GM23248 (cell line): ENCODE results near the gene PAM. TPM values are rescaled to one million over a fixed set of nuclear protein-coding genes. Genes with fewer than 3 reads are reported as not detected.
"Not testable (repeated sequence)": the region's sequence is repeated elsewhere in the genome, so short reads cannot be mapped to it uniquely, and the experiment has no call there.

Experiments
- DNase-seq: peaks from one replicate; pipeline ENCODE4 v3.0.0-alpha.2; 2015
- H2AFZ ChIP-seq: fragments of 200-600 bp; sonication (generic); 2 replicates; pipeline ENCODE4 v1.6.1; 2016; ENCODE audit warnings: antibody characterized with exemption
- H3F3A ChIP-seq: fragments of 200-600 bp; sonication (generic); 2 replicates; pipeline ENCODE4 v1.6.1; 2016; ENCODE audit warnings: mild to moderate bottlenecking, antibody characterized with exemption, mixed run types; ENCODE audit not compliant: insufficient read depth
- H3K27ac ChIP-seq: fragments of 200-600 bp; sonication (generic); 2 replicates; pipeline ENCODE4 v1.5.1; 2016; ENCODE audit warnings: mild to moderate bottlenecking
- H3K27me3 ChIP-seq: fragments of 200-600 bp; sonication (generic); replicated peaks from 2 replicates; pipeline ENCODE4 v1.6.1; 2016; ENCODE audit warnings: mild to moderate bottlenecking; ENCODE audit not compliant: insufficient read depth
- H3K36me3 ChIP-seq: fragments of 200-600 bp; sonication (generic); 2 replicates; pipeline ENCODE4 v1.6.1; 2016; ENCODE audit warnings: low read depth, mild to moderate bottlenecking
- H3K4me1 ChIP-seq: fragments of 200-600 bp; sonication (generic); 2 replicates; pipeline ENCODE4 v1.6.1; 2016; ENCODE audit warnings: mild to moderate bottlenecking; ENCODE audit not compliant: insufficient read depth
- H3K4me2 ChIP-seq: fragments of 200-600 bp; sonication (generic); one replicate; pipeline ENCODE4 v1.6.1; 2016; ENCODE audit warnings: mild to moderate bottlenecking; ENCODE audit not compliant: unreplicated experiment
- H3K4me3 ChIP-seq: fragments of 200-600 bp; sonication (generic); 2 replicates; pipeline ENCODE4 v1.5.1; 2016; ENCODE audit warnings: mild to moderate bottlenecking
- H3K79me2 ChIP-seq: fragments of 200-600 bp; sonication (generic); 2 replicates; pipeline ENCODE4 v1.6.1; 2016; ENCODE audit warnings: mild to moderate bottlenecking; ENCODE audit not compliant: insufficient read depth
- H3K9ac ChIP-seq: fragments of 200-600 bp; sonication (generic); 2 replicates; pipeline ENCODE4 v1.6.1; 2016; ENCODE audit warnings: mild to moderate bottlenecking
- H3K9me2 ChIP-seq: fragments of 200-600 bp; sonication (generic); 2 replicates; pipeline ENCODE4 v1.6.1; 2016; ENCODE audit warnings: mixed run types, mild to moderate bottlenecking, moderate library complexity; ENCODE audit not compliant: insufficient read depth
- H3K9me3 ChIP-seq: fragments of 200-600 bp; sonication (generic); one replicate; pipeline ENCODE4 v1.6.1; 2017; ENCODE audit warnings: low read depth
- H4K20me1 ChIP-seq: fragments of 200-600 bp; sonication (generic); 2 replicates; pipeline ENCODE4 v1.6.0; 2016; ENCODE audit not compliant: insufficient read depth
- EZH2 ChIP-seq: fragments of 200-600 bp; sonication (generic); IDR thresholded peaks from 2 replicates; pipeline ENCODE4 v1.6.1; 2018; ENCODE audit warnings: antibody characterized with exemption, mild to moderate bottlenecking; ENCODE audit not compliant: insufficient read depth, poor library complexity, severe bottlenecking
- EZH2phosphoT487 ChIP-seq: fragments of 200-600 bp; sonication (generic); IDR thresholded peaks from 2 replicates; pipeline ENCODE4 v1.6.1; 2018; ENCODE audit warnings: antibody characterized with exemption, moderate library complexity, mild to moderate bottlenecking, low read depth; ENCODE audit not compliant: insufficient read depth
- WGBS, 2 experiments: methylation state at CpG; one replicate each; pipeline ENCODE4 v1.1.6; 2015 to 2017; ENCODE audit warnings: low lambda C conversion rate in 2 of 2, low coverage in 1 of 2; ENCODE audit errors: missing lambda C conversion rate in 2 of 2; 5-methylcytosine and 5-hydroxymethylcytosine counted together
- in situ Hi-C: fragments of 300-500 bp; cut with MboI; formaldehyde crosslinking; loops from 2 replicates; pipeline ENCODE4 v1.15.0; 2020
- polyA plus RNA-seq: library from polyadenylated mRNA; unstranded; fragments of >200 nt; fragmentation: Nextera tagmentation; extraction: Ambion mirVana; gene quantifications from 2 replicates; pipeline ENCODE4 v1.2.1, GENCODE V29; 2016
- total RNA-seq: library from RNA; depleted of rRNA; stranded (reverse); fragments of >200 nt; shearing (Covaris generic); gene quantifications from 2 replicates; pipeline ENCODE4 v1.2.3, GENCODE V29; 2014

PAM gene
- total and polyA plus RNA-seq, 2 experiments from 2014 or later = 429 to 499 TPM

- no peaks in the 10 kb centered on the region for H3K36me3 ChIP-seq
- no peak overlapping the region for H3K4me2 ChIP-seq
- H3F3A ChIP-seq = no peaks in the 10 kb centered on the region
- H2AFZ ChIP-seq = no peak overlapping the region
- DNase-seq = no peak
- 70 to 73% methylated on average over 7 of the region's 7 CpGs for WGBS, 2 experiments
- H4K20me1 ChIP-seq = no peaks in the 10 kb centered on the region
- H3K4me1 ChIP-seq = no peaks in the 10 kb centered on the region
- no peaks in the 10 kb centered on the region for H3K9me3 ChIP-seq
- no peak overlapping the region for H3K27ac ChIP-seq
- in situ Hi-C loops = no loop called here
- H3K4me3 ChIP-seq = no peak overlapping the region
- H3K79me2 ChIP-seq = no peaks in the 10 kb centered on the region
- TF ChIP-seq EZH2phosphoT487 (no peak), EZH2 (no peak)
- no peak overlapping the region for H3K9ac ChIP-seq
- no peaks in the 10 kb centered on the region for H3K27me3 ChIP-seq
- H3K9me2 ChIP-seq = no peaks in the 10 kb centered on the region
Measured at GRCh38 chr5:103057208-103058130, 302.4 kb downstream of the PAM start.

- Histone ChIP-seq H2AFZ (no peak overlapping the region), H3K79me2 (no peaks in the 10 kb centered on the region), H3K36me3 (no peaks in the 10 kb centered on the region), H3F3A (no peaks in the 10 kb centered on the region), H3K27me3 (peaks cover 6% of the 10 kb centered on the region; the same call in 1 of the 2 replicates), H3K4me3 (no peak overlapping the region), H3K9me3 (no peaks in the 10 kb centered on the region), H3K4me1 (no peaks in the 10 kb centered on the region), H3K9ac (no peak overlapping the region), H3K4me2 (no peak overlapping the region), H4K20me1 (no peaks in the 10 kb centered on the region), H3K9me2 (no peaks in the 10 kb centered on the region), H3K27ac (no peak overlapping the region)
- no peak for DNase-seq
- in situ Hi-C loops = no loop called here
- WGBS, 2 experiments = 74 to 82% methylated on average over 3 of the region's 3 CpGs
- TF ChIP-seq EZH2phosphoT487 (no peak), EZH2 (no peak)
Measured at GRCh38 chr5:103059525-103059924, 304.4 kb downstream of the PAM start.

GRCh38 chr5:103060424-103060954 is 305.4 kb downstream of the PAM start:
- Histone ChIP-seq H3K4me3 (no peak overlapping the region), H3F3A (no peaks in the 10 kb centered on the region), H3K27ac (no peak overlapping the region), H3K27me3 (peaks cover 6% of the 10 kb centered on the region; the same call in 1 of the 2 replicates), H3K9me2 (no peaks in the 10 kb centered on the region), H3K9ac (no peak overlapping the region), H3K36me3 (no peaks in the 10 kb centered on the region), H3K4me2 (no peak overlapping the region), H3K4me1 (no peaks in the 10 kb centered on the region), H3K9me3 (no peaks in the 10 kb centered on the region), H2AFZ (no peak overlapping the region), H3K79me2 (no peaks in the 10 kb centered on the region), H4K20me1 (no peaks in the 10 kb centered on the region)
- no peak for TF ChIP-seq EZH2phosphoT487
- no peak for TF ChIP-seq EZH2
- DNase-seq = no peak
- WGBS, 2 experiments = 3 to 4% methylated on average over 3 of the region's 3 CpGs
- in situ Hi-C loops = no loop called here

- no peaks in the 10 kb centered on the region for H3K36me3 ChIP-seq
- in situ Hi-C loops = no loop called here
- H3K4me1 ChIP-seq = no peaks in the 10 kb centered on the region
- no peaks in the 10 kb centered on the region for H3F3A ChIP-seq
- peaks cover 6% of the 10 kb centered on the region; the same call in 1 of the 2 replicates for H3K27me3 ChIP-seq
- H3K9me3 ChIP-seq = no peaks in the 10 kb centered on the region
- no peaks in the 10 kb centered on the region for H4K20me1 ChIP-seq
- no peaks in the 10 kb centered on the region for H3K9me2 ChIP-seq
- WGBS, 2 experiments = 3 to 9% methylated on average over 1 of the region's 1 CpG
- H3K27ac ChIP-seq = no peak overlapping the region
- no peak overlapping the region for H3K4me3 ChIP-seq
- TF ChIP-seq EZH2 (no peak), EZH2phosphoT487 (no peak)
- H3K4me2 ChIP-seq = no peak overlapping the region
- H3K9ac ChIP-seq = no peak overlapping the region
- no peaks in the 10 kb centered on the region for H3K79me2 ChIP-seq
- no peak for DNase-seq
- H2AFZ ChIP-seq = no peak overlapping the region
Measured at GRCh38 chr5:103066326-103066725, 311.2 kb downstream of the PAM start.

- H3K27me3 ChIP-seq, H3K9me2 ChIP-seq, H3K4me1 ChIP-seq, H3K4me3 ChIP-seq, DNase-seq, H3K9me3 ChIP-seq, in situ Hi-C loops, H2AFZ ChIP-seq, H3K36me3 ChIP-seq, H3F3A ChIP-seq, H4K20me1 ChIP-seq, H3K9ac ChIP-seq, H3K79me2 ChIP-seq, H3K4me2 ChIP-seq, H3K27ac ChIP-seq: not testable (repeated sequence)
- 35 to 40% methylated on average over 4 of the region's 4 CpGs for WGBS, 2 experiments
Measured at GRCh38 chr5:103073500-103073899, 318.4 kb downstream of the PAM start.
